Measurements from ENCODE around the gene ACADVL. TPM values are rescaled to one million over a fixed set of nuclear protein-coding genes. Genes with fewer than 3 reads are reported as not detected.
"Not testable (repeated sequence)": the region's sequence is repeated elsewhere in the genome, so short reads cannot be mapped to it uniquely, and the experiment has no call there.

ACADVL gene
- total RNA-seq, 2 experiments from 2014 or later: 348 to 371 TPM

- no peak for DNase-seq
- CTCF ChIA-PET: interaction anchor here (0.7 to 3.9 kb wide), 6 partner anchors 10 to 265 kb away, joined by 3 to 59 read pairs (median 9); no protein-coding TSS in a partner anchor
- Mint-ChIP-seq H3K36me3 (ENCODE audit: low read depth) (no peaks in the 10 kb centered on the region), H3K9me3 (ENCODE audit: insufficient read depth) (no peaks in the 10 kb centered on the region), H3K4me1 (ENCODE audit: low read depth) (peaks cover 12% of the 10 kb centered on the region), H3K27ac (no peak overlapping the region), H3K4me3 (no peak overlapping the region), H3K27me3 (ENCODE audit: low read depth) (peaks cover 14% of the 10 kb centered on the region)
- ATAC-seq: no peak
- POLR2A ChIA-PET: no interaction called here
These were observed 40.8 kb upstream of the ACADVL start for GRCh38 chr17:7178973-7179316.

DNA sequence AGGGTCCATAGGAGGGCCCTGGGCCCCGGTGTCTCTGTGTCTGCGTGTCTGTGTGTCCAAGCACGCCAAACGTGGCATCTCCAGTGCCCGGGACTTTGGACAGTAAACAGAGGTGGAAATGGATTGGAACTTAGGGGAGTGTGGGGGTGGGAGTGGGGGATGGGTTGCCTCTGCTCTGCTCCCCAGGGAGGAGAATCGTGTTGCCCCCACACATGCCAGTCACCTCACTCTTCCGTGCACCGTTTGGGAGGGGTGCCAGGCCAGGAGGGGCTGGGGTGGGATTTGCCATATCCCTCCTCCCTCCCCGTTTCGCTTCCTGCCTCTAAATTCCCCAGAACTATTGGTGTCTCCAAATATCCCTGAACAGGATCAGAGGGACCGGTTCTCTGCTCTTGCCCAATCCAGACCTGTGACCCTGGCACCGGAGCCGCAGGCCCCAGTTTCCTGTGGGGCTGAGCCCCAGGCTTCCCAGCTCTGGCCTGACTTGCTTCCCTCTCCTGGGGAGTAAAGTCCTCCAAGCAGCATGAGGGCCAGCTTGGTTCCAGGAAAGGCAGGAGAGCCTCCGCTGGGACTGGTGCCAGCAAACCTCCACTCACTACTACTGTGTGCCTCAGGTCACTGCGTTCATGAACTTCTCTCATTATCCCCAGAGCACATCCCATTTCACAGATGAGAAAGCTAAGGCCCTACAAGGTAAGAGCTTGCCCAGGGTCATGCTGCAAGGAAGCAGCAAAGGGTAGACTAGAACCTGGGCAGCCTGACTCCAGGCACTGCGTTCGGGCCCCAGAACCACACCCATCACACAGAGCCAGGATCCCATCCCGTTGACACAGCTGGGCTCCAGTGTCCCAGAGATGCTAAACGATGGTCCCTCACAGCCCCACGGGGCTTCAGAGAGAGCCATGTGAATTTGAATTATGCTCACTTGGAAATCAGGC lies 40.2 kb upstream of the ACADVL start, which contains the start of gene ASGR1:
ASGR1 (minus strand) TSS at position 54 of the 938 bp plus-strand sequence. CDS start 807 bp downstream, outside the sequence.
- H3K27me3 Mint-ChIP-seq (ENCODE audit: low read depth): peaks cover 14% of the 10 kb centered on the region
- no peaks in the 10 kb centered on the region for H3K9me3 Mint-ChIP-seq (ENCODE audit: insufficient read depth)
- CTCF ChIA-PET: interaction anchor here (1.0 to 3.9 kb wide), 4 partner anchors 9 to 175 kb away, joined by 3 to 59 read pairs (median 20); no protein-coding TSS in a partner anchor
- no peak for ATAC-seq
- no peak within 1 kb of the TSS for H3K4me3 Mint-ChIP-seq
- no peak within 1 kb of the TSS for H3K27ac Mint-ChIP-seq
- peaks cover 12% of the 10 kb centered on the region for H3K4me1 Mint-ChIP-seq (ENCODE audit: low read depth)
- no peak for DNase-seq
- POLR2A ChIA-PET: interaction anchor here (0.6 kb wide), 1 partner anchor 125 kb away, joined by 5 read pairs; no protein-coding TSS in a partner anchor
- H3K36me3 Mint-ChIP-seq (ENCODE audit: low read depth): no peaks in the 10 kb centered on the region

DNA sequence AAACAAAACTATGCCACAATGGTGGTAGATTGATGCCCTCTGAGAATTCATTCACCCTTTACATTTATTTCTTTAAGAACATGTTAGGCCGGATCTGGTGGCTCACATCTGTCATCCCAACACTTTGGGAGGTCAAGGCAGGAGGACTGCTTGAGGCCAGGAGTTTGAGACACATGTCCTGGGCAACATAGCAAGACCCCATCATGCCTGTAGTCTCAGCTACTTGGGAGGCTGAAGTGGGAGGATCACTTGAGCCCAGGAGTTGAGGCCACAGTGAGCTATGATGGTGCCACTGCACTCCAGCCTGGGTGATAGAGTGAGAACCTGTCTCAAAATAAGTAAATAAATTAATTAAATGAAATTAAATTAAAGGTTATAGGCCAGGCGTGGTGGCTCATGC lies 37.6 kb upstream of the ACADVL start:
- ATAC-seq; DNase-seq; POLR2A ChIA-PET; H3K27ac Mint-ChIP-seq; H3K4me3 Mint-ChIP-seq; H3K36me3 Mint-ChIP-seq (ENCODE audit: low read depth); H3K9me3 Mint-ChIP-seq (ENCODE audit: insufficient read depth): not testable (repeated sequence)
- Mint-ChIP-seq H3K27me3 (ENCODE audit: low read depth) (peaks cover 14% of the 10 kb centered on the region), H3K4me1 (ENCODE audit: low read depth) (peaks cover 11% of the 10 kb centered on the region)
- CTCF ChIA-PET: interaction anchor here (0.8 to 1.2 kb wide), 3 partner anchors 49 to 136 kb away, joined by 3 to 5 read pairs (median 3); no protein-coding TSS in a partner anchor

- Mint-ChIP-seq H3K9me3 (ENCODE audit: insufficient read depth) (no peaks in the 10 kb centered on the region), H3K27me3 (ENCODE audit: low read depth) (peaks cover 2% of the 10 kb centered on the region), H3K4me3 (no peak overlapping the region), H3K36me3 (ENCODE audit: low read depth) (no peaks in the 10 kb centered on the region), H3K4me1 (ENCODE audit: low read depth) (no peaks in the 10 kb centered on the region), H3K27ac (no peak overlapping the region)
- ChIA-PET CTCF (no interaction called here), POLR2A (no interaction called here)
- ATAC-seq (no peak), DNase-seq (no peak)
These were observed 36.2 kb upstream of the ACADVL start for GRCh38 chr17:7183433-7184090.

DNA sequence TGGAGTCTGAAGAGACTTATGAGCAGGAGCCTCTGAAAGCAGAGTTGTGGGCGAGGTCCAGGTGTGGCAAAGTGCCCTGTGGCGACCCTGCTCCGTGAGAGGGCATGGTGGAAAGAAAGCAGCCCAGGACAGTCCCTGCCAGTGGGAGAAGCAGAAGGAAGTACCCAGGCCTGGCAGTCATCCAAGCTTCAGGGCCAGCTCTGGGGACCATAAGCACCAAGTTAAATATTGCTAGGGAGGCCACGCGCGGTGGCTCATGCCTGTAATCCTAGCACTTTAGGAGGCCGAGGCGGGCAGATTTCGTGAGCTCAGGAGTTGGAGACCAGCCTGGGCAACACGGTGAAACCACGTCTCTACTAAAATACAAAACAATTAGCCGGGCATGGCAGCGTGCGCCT lies 35.6 kb upstream of the ACADVL start:
- Mint-ChIP-seq H3K4me1 (ENCODE audit: low read depth) (no peaks in the 10 kb centered on the region), H3K27ac (no peak overlapping the region), H3K27me3 (ENCODE audit: low read depth) (peaks cover under 1% of the 10 kb centered on the region), H3K4me3 (no peak overlapping the region), H3K36me3 (ENCODE audit: low read depth) (no peaks in the 10 kb centered on the region), H3K9me3 (ENCODE audit: insufficient read depth) (no peaks in the 10 kb centered on the region)
- peak; percentile 30 for ATAC-seq
- DNase-seq: no peak
- ChIA-PET CTCF (interaction anchor here (0.6 to 2.1 kb wide), 2 partner anchors 51 to 1101 kb away, joined by 3 to 7 read pairs; no protein-coding TSS in a partner anchor), POLR2A (no interaction called here)

DNA sequence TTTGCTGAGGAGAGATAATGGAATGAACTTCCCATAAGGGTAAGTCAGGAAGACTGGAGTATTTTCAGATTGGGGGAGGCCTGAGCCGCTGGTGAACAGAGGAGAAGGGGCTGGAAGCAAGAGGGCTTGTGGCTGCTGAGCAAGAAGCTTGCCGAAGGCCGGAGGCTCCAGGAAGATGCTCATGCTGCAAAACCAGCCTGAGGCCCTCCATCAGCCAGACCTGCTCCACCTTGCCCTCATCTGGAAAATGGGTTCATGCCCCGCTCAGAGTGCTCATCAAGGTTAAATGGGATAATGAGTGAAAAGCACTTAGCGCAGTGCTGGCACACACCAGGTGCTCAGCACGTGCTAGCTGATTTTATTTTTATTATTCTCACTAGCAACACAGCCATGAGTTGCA lies 35.1 kb upstream of the ACADVL start:
- no peaks in the 10 kb centered on the region for H3K36me3 Mint-ChIP-seq (ENCODE audit: low read depth)
- ATAC-seq (no peak), DNase-seq (no peak)
- ChIA-PET CTCF (interaction anchor here (0.6 to 4.2 kb wide), 4 partner anchors 52 to 1100 kb away, joined by 3 to 17 read pairs (median 5); no protein-coding TSS in a partner anchor), POLR2A (no interaction called here)
- no peaks in the 10 kb centered on the region for H3K27me3 Mint-ChIP-seq (ENCODE audit: low read depth)
- no peak overlapping the region for H3K27ac Mint-ChIP-seq
- H3K4me1 Mint-ChIP-seq (ENCODE audit: low read depth): no peaks in the 10 kb centered on the region
- no peaks in the 10 kb centered on the region for H3K9me3 Mint-ChIP-seq (ENCODE audit: insufficient read depth)
- H3K4me3 Mint-ChIP-seq: no peak overlapping the region

DNA sequence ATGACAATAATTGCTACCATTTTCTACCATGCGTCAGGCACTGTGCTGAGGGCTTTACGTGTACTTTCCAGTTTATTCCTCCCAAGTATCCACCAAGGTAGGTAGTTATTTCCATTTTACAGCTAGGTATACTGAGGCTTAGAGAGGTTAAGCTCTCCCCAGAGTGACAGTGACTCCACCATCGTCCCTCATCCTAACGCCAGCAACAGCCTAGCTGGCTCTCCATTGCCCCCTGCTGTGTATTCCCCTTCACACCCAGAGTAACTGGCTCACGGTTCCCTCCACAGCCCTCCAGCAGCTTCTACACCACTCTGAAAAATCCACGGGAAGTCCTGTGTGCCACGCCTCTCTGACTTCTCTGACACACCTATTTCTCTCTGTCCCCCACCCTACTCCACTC lies 33.5 kb upstream of the ACADVL start:
- Mint-ChIP-seq H3K27ac (no peak overlapping the region), H3K27me3 (ENCODE audit: low read depth) (no peaks in the 10 kb centered on the region), H3K4me3 (no peak overlapping the region), H3K4me1 (ENCODE audit: low read depth) (no peaks in the 10 kb centered on the region), H3K9me3 (ENCODE audit: insufficient read depth) (no peaks in the 10 kb centered on the region), H3K36me3 (ENCODE audit: low read depth) (no peaks in the 10 kb centered on the region)
- POLR2A ChIA-PET: no interaction called here
- CTCF ChIA-PET: interaction anchor here (1.3 to 4.2 kb wide), 5 partner anchors 9 to 182 kb away, joined by 4 to 17 read pairs (median 7); no protein-coding TSS in a partner anchor
- peak; percentile 36 for DNase-seq
- peak; percentile 34 for ATAC-seq

DNA sequence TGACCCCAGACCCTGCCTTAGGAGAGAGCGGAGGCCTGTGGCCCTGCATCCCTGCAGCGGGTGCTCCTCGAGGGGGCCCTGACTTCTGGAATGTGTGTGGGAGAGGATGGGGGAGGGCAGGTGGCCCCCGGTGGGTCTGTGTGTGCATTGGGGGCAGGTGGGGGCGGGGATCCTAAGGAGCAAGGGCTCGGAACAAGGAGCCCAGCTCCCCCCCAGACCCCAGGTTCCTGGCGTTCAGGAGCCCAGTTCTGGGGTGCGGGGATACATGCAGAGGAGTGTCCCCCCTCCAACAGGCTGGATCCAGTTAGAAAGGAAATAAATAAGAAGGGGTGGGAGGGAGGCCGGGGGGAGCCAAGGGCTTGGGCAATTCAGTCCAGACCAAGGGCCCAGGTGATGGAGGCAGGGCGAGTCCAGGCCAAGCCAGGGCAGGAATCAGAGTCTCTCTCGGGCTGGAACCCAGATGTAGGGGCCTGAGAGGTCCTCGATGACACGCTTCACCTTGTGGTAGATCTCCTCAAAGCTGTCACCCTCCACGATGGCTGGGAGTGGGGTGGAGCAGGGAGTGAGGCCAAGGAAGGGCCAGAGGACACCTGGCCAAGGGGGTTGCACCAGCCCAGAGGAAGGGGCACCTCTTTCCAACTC lies 29.3 kb upstream of the ACADVL start:
- H3K27ac Mint-ChIP-seq: no peak overlapping the region

DNA sequence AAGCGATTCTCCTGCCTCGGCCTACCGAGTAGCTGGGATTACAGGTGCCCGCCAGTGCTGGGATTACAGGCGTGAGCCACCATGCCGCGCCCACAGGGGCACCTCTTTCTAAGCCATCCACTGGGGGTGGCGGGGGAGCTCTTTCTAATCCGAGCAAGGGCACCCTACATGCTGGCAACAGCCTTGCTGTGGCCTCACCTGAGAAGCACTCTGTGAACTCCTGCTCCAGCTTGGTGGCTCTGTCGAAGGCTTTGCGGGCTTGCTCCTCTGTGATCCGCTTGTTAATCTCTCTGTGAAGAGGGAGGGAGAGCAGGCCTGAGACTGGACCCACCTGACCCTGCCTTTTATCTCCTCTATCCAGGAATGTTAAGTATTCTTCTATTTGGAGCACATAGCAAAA lies 28.7 kb upstream of the ACADVL start:
- ChIA-PET POLR2A (no interaction called here), CTCF (interaction anchor here (0.7 to 1.0 kb wide), 2 partner anchors 12 to 14 kb away, joined by 3 to 5 read pairs; no protein-coding TSS in a partner anchor)
- ATAC-seq (no peak), DNase-seq (no peak)
- no peaks in the 10 kb centered on the region for H3K9me3 Mint-ChIP-seq (ENCODE audit: insufficient read depth)
- H3K27me3 Mint-ChIP-seq (ENCODE audit: low read depth): no peaks in the 10 kb centered on the region
- H3K4me3 Mint-ChIP-seq: no peak overlapping the region
- H3K4me1 Mint-ChIP-seq (ENCODE audit: low read depth): no peaks in the 10 kb centered on the region
- no peak overlapping the region for H3K27ac Mint-ChIP-seq
- no peaks in the 10 kb centered on the region for H3K36me3 Mint-ChIP-seq (ENCODE audit: low read depth)

More for the DNA sequence above, 29.3 kb upstream of the ACADVL start:
- Mint-ChIP-seq H3K9me3 (ENCODE audit: insufficient read depth) (no peaks in the 10 kb centered on the region), H3K4me1 (ENCODE audit: low read depth) (no peaks in the 10 kb centered on the region), H3K36me3 (ENCODE audit: low read depth) (no peaks in the 10 kb centered on the region), H3K4me3 (no peak overlapping the region), H3K27me3 (ENCODE audit: low read depth) (no peaks in the 10 kb centered on the region)
- DNase-seq: no peak
- POLR2A ChIA-PET: no interaction called here
- ATAC-seq: no peak
- CTCF ChIA-PET: no interaction called here

DNA sequence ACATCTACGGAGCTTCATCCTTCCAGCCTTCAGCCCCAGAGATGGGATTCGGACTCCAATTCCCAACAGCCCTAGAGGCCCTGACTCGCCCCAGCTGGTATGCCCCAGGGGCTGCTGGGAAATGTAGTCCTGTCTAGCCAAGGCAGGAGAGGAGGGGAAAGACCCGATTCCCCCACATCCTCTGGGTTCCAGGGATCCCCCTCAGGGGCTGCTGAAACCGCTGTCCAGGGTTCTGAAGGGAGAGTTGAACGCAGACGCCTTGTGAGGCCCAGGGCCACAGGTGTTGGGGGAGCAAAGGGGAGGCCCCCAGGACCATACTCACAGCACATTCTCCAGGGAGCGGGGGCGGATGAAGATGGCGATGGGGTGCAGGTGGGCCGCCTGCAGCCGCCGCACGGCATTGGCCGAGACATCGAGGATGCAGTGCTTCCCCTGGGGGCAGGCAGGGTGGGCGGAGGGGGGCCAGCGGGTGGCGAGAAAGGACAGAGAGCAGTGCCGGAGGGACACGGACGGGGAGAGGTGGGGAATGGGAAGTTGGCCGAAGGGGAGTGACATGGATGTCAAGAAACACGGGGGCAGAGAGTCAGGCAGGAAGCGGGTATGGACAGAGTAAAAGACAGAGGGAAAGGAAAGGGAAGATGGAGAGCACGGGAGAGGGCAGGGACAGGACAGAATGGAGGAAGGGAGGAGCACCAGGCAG lies 28.0 kb upstream of the ACADVL start:
- H3K27me3 Mint-ChIP-seq (ENCODE audit: low read depth): no peaks in the 10 kb centered on the region
- H3K9me3 Mint-ChIP-seq (ENCODE audit: insufficient read depth): no peaks in the 10 kb centered on the region
- DNase-seq: peak; percentile 49
- H3K36me3 Mint-ChIP-seq (ENCODE audit: low read depth): no peaks in the 10 kb centered on the region
- H3K27ac Mint-ChIP-seq: no peak overlapping the region
- H3K4me3 Mint-ChIP-seq: no peak overlapping the region
- ChIA-PET POLR2A (no interaction called here), CTCF (interaction anchor here (0.7 to 1.0 kb wide), 2 partner anchors 11 to 14 kb away, joined by 3 to 5 read pairs; no protein-coding TSS in a partner anchor)
- ATAC-seq: peak; percentile 28
- no peaks in the 10 kb centered on the region for H3K4me1 Mint-ChIP-seq (ENCODE audit: low read depth)

- Mint-ChIP-seq H3K4me1 (ENCODE audit: low read depth) (no peaks in the 10 kb centered on the region), H3K4me3 (no peak overlapping the region), H3K9me3 (ENCODE audit: insufficient read depth) (no peaks in the 10 kb centered on the region), H3K27ac (no peak overlapping the region), H3K36me3 (ENCODE audit: low read depth) (no peaks in the 10 kb centered on the region), H3K27me3 (ENCODE audit: low read depth) (no peaks in the 10 kb centered on the region)
- ATAC-seq (no peak), DNase-seq (no peak)
- POLR2A ChIA-PET: no interaction called here
- CTCF ChIA-PET: no interaction called here
These were observed 27.3 kb upstream of the ACADVL start for GRCh38 chr17:7192271-7192937.

Data from activated CD8-positive, alpha-beta T cell treated with anti-CD3 and anti-CD28 coated beads, Interleukin-2, amount 10 ng/mL, durations not matched to agents 7 days and 5 days (primary cell).